Measurements from ENCODE around the gene PROZ. TPM values are rescaled to one million over a fixed set of nuclear protein-coding genes. Genes with fewer than 3 reads are reported as not detected.
"Not testable (repeated sequence)": the region's sequence is repeated elsewhere in the genome, so short reads cannot be mapped to it uniquely, and the experiment has no call there.

The PROZ gene
- total and polyA plus RNA-seq, 5 experiments from 2014 or later: not detected

GRCh38 chr13:113157206-113157928, 1.1 kb upstream of the PROZ start:
- H3K4me1 Mint-ChIP-seq: peaks cover 20 to 29% (median 22%) of the 10 kb centered on the region in 4 donors
- ATAC-seq (no peak), DNase-seq (no peak)
- no peaks in the 10 kb centered on the region for H3K36me3 Mint-ChIP-seq
- H3K9me3 Mint-ChIP-seq: peaks cover 0 to 10% (median 0%) of the 10 kb centered on the region in 9 donors
- POLR2A ChIA-PET: no interaction called here
- peaks cover 0 to 5% (median 0%) of the 10 kb centered on the region in 5 donors for H3K27me3 Mint-ChIP-seq
- peak overlapping the region in 1 of 10 donors; percentile 27 for H3K27ac Mint-ChIP-seq
- no peak overlapping the region for H3K4me3 Mint-ChIP-seq

DNA sequence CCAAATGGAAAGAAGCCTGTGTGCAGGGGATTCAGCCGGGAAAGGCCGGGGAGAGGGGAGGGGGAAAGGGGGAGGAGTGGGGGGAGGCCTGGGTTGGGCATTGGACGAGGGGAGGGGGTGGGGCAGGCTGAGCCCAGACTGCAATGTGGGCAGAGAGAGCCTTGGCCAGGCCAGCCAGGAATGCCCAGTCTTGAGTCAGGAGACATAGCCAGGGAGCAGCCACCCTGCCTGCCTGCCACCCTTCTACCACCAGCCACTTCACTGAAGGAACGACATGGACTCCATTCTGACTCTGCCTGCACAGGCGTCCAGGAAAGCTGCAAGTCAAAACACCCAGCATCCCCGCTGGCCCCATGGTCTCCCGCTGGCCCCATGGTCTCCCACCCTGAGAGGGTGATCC, 498 bp downstream of the PROZ start:
- no peak overlapping the region for H3K4me3 Mint-ChIP-seq
- no peak overlapping the region for H3K27ac Mint-ChIP-seq
- H3K36me3 Mint-ChIP-seq: no peaks in the 10 kb centered on the region
- POLR2A ChIA-PET: no interaction called here
- no peaks in the 10 kb centered on the region for H3K27me3 Mint-ChIP-seq
- H3K9me3 Mint-ChIP-seq: peaks cover 0 to 10% (median 0%) of the 10 kb centered on the region in 9 donors
- ATAC-seq (no peak), DNase-seq (no peak)
- peaks cover 18 to 26% (median 25%) of the 10 kb centered on the region in 4 donors for H3K4me1 Mint-ChIP-seq

GRCh38 chr13:113159701-113160100, 1.3 kb downstream of the PROZ start:
- Mint-ChIP-seq H3K27ac (peak overlapping the region in 2 of 10 donors; percentile 43 to 65), H3K4me3 (no peak overlapping the region), H3K36me3 (no peaks in the 10 kb centered on the region), H3K4me1 (peaks cover 18 to 28% (median 25%) of the 10 kb centered on the region in 4 donors), H3K9me3 (peaks cover 0 to 10% (median 0%) of the 10 kb centered on the region in 9 donors), H3K27me3 (no peaks in the 10 kb centered on the region)
- ATAC-seq (no peak), DNase-seq (no peak)
- POLR2A ChIA-PET: interaction anchor here (1.0 kb wide), 1 partner anchor 9 kb away, joined by 4 read pairs; no protein-coding TSS in a partner anchor

- no peak for DNase-seq
- Mint-ChIP-seq H3K27me3 (no peaks in the 10 kb centered on the region), H3K27ac (peak overlapping the region in 4 of 10 donors; percentile 31 to 66 (median 62)), H3K4me3 (peak overlapping the region in 8 of 10 donors; percentile 36 to 70 (median 50)), H3K36me3 (no peaks in the 10 kb centered on the region), H3K9me3 (peaks cover 0 to 1% (median 0%) of the 10 kb centered on the region in 9 donors), H3K4me1 (peaks cover 17 to 34% (median 22%) of the 10 kb centered on the region in 4 donors)
- POLR2A ChIA-PET: no interaction called here
- no peak for ATAC-seq
These were observed 2.5 kb downstream of the PROZ start for GRCh38 chr13:113160983-113161382.

- Mint-ChIP-seq H3K36me3 (peaks cover 0 to 3% (median 0%) of the 10 kb centered on the region in 3 donors), H3K4me1 (peaks cover 17 to 38% (median 22%) of the 10 kb centered on the region in 4 donors), H3K27ac (peak overlapping the region in 6 of 10 donors; percentile 21 to 66 (median 56)), H3K27me3 (no peaks in the 10 kb centered on the region), H3K4me3 (peak overlapping the region in 8 of 10 donors; percentile 36 to 70 (median 50)), H3K9me3 (peaks cover 0 to 1% (median 0%) of the 10 kb centered on the region in 9 donors)
- POLR2A ChIA-PET: no interaction called here
- DNase-seq (no peak), ATAC-seq (peak in 1 of 2 donors; percentile 37)
These were observed 3.0 kb downstream of the PROZ start for GRCh38 chr13:113161433-113161832.

DNA sequence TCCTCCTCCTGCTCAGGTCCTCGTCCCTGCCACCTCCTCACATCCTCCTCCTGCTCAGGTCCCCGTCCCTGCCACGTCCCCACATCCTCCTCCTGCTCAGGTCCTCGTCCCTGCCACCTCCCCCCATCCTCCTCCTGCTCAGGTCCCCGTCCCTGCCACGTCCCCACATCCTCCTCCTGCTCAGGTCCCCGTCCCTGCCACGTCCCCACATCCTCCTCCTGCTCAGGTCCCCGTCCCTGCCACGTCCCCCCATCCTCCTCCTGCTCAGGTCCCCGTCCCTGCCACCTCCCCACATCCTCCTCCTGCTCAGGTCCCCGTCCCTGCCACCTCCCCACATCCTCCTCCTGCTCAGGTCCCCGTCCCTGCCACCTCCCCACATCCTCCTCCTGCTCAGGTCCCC, 3.5 kb downstream of the PROZ start:
- DNase-seq, ATAC-seq, H3K27ac Mint-ChIP-seq, H3K27me3 Mint-ChIP-seq, H3K9me3 Mint-ChIP-seq, H3K36me3 Mint-ChIP-seq, H3K4me3 Mint-ChIP-seq: not testable (repeated sequence)
- H3K4me1 Mint-ChIP-seq: peaks cover 17 to 38% (median 22%) of the 10 kb centered on the region in 4 donors
- POLR2A ChIA-PET: interaction anchor here (0.7 kb wide), 1 partner anchor 35 kb away, joined by 3 read pairs; no protein-coding TSS in a partner anchor

- ATAC-seq (peak; percentile 63 to 72), DNase-seq (peak in 2 of 10 donors; percentile 31 to 36)
- H3K27ac Mint-ChIP-seq: peak overlapping the region in 9 of 10 donors; percentile 47 to 88 (median 70)
- H3K27me3 Mint-ChIP-seq: no peaks in the 10 kb centered on the region
- H3K9me3 Mint-ChIP-seq: peaks cover 0 to 6% (median 0%) of the 10 kb centered on the region in 9 donors
- POLR2A ChIA-PET: interaction anchor here (0.7 kb wide), 1 partner anchor 34 kb away, joined by 3 read pairs; no protein-coding TSS in a partner anchor
- peaks cover 5 to 9% (median 8%) of the 10 kb centered on the region in 3 donors for H3K36me3 Mint-ChIP-seq
- H3K4me3 Mint-ChIP-seq: peak overlapping the region in 6 of 10 donors; percentile 26 to 62 (median 48)
- H3K4me1 Mint-ChIP-seq: peaks cover 17 to 38% (median 22%) of the 10 kb centered on the region in 4 donors
These were observed 4.6 kb downstream of the PROZ start for GRCh38 chr13:113162783-113163685.

DNA sequence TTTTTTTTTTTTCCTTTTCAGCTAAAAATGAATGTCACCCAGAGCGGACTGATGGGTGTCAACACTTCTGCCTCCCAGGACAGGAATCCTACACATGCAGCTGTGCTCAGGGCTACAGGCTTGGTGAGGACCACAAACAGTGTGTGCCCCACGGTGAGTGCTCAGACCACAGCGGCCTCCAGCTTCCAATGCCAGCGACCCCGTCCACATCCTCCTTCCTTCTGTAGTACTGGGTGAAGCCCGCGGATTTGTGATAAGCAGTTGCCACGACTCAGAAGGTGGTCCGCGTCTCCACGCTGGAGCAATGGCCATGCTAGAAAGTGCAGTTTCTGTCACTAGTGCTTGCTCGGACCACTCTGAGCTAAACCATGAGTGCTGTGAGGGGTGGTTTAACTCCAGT, 6.0 kb downstream of the PROZ start:
- Mint-ChIP-seq H3K27ac (peak overlapping the region in 6 of 10 donors; percentile 0 to 86 (median 74)), H3K36me3 (peaks cover 9 to 19% (median 12%) of the 10 kb centered on the region in 3 donors), H3K4me3 (peak overlapping the region in 2 of 10 donors; percentile 14 to 19), H3K9me3 (peaks cover 0 to 9% (median 0%) of the 10 kb centered on the region in 9 donors), H3K27me3 (no peaks in the 10 kb centered on the region), H3K4me1 (peaks cover 11 to 38% (median 22%) of the 10 kb centered on the region in 4 donors)
- DNase-seq (no peak), ATAC-seq (peak in 1 of 2 donors; percentile 32)
- POLR2A ChIA-PET: no interaction called here

GRCh38 chr13:113166266-113166665, 7.8 kb downstream of the PROZ start:
- H3K4me3 Mint-ChIP-seq: no peak overlapping the region
- H3K27me3 Mint-ChIP-seq: no peaks in the 10 kb centered on the region
- DNase-seq (no peak), ATAC-seq (no peak)
- POLR2A ChIA-PET: no interaction called here
- H3K9me3 Mint-ChIP-seq: peaks cover 0 to 9% (median 0%) of the 10 kb centered on the region in 9 donors
- H3K36me3 Mint-ChIP-seq: peaks cover 9 to 28% (median 15%) of the 10 kb centered on the region in 3 donors
- peaks cover 9 to 34% (median 20%) of the 10 kb centered on the region in 4 donors for H3K4me1 Mint-ChIP-seq
- peak overlapping the region in 4 of 10 donors; percentile 32 to 81 (median 72) for H3K27ac Mint-ChIP-seq

- POLR2A ChIA-PET: interaction anchor here (0.6 kb wide), 1 partner anchor 13 kb away, joined by 3 read pairs; no protein-coding TSS in a partner anchor
- DNase-seq: no peak
- ATAC-seq: no peak
- Mint-ChIP-seq H3K9me3 (peaks cover 0 to 9% (median 0%) of the 10 kb centered on the region in 9 donors), H3K36me3 (peaks cover 9 to 32% (median 18%) of the 10 kb centered on the region in 3 donors), H3K4me1 (peaks cover 7 to 31% (median 19%) of the 10 kb centered on the region in 4 donors), H3K27ac (peak overlapping the region in 2 of 10 donors; percentile 70 to 81), H3K27me3 (no peaks in the 10 kb centered on the region), H3K4me3 (no peak overlapping the region)
These were observed 8.2 kb downstream of the PROZ start for GRCh38 chr13:113166681-113167080.

- POLR2A ChIA-PET: interaction anchor here (0.6 kb wide), 1 partner anchor 13 kb away, joined by 3 read pairs; no protein-coding TSS in a partner anchor
- Mint-ChIP-seq H3K4me3 (no peak overlapping the region), H3K36me3 (peaks cover 9 to 36% (median 18%) of the 10 kb centered on the region in 3 donors), H3K27ac (no peak overlapping the region), H3K27me3 (no peaks in the 10 kb centered on the region), H3K4me1 (peaks cover 7 to 31% (median 19%) of the 10 kb centered on the region in 4 donors), H3K9me3 (peaks cover 0 to 9% (median 0%) of the 10 kb centered on the region in 9 donors)
- ATAC-seq (no peak), DNase-seq (no peak)
These were observed 8.7 kb downstream of the PROZ start for GRCh38 chr13:113167155-113167554.

- H3K4me1 Mint-ChIP-seq: peaks cover 7 to 31% (median 19%) of the 10 kb centered on the region in 4 donors
- H3K36me3 Mint-ChIP-seq: peaks cover 9 to 39% (median 18%) of the 10 kb centered on the region in 3 donors
- ATAC-seq: no peak
- no peak overlapping the region for H3K4me3 Mint-ChIP-seq
- POLR2A ChIA-PET: no interaction called here
- DNase-seq: no peak
- H3K27me3 Mint-ChIP-seq: no peaks in the 10 kb centered on the region
- H3K9me3 Mint-ChIP-seq: peaks cover 0 to 9% (median 0%) of the 10 kb centered on the region in 9 donors
- peak overlapping the region in 1 of 10 donors; percentile 51 for H3K27ac Mint-ChIP-seq
These were observed 9.1 kb downstream of the PROZ start for GRCh38 chr13:113167575-113167974.
